H1 (cell line): ENCODE data around the gene ADAMTS6. TPM values are rescaled to one million over a fixed set of nuclear protein-coding genes. Genes with fewer than 3 reads are reported as not detected.

ENCODE experiments used
- polyA plus RNA-seq, 7 experiments: library from polyadenylated mRNA; depleted of rRNA in 3 of 7; stranded (reverse) in 5 of 7; unstranded in 2 of 7; fragments of >200 nt in 5 of 7; fragments of 200-250 nt in 2 of 7; gene quantifications; 1 replicate in 5 of 7; 2 replicates in 1 of 7; 4 replicates in 1 of 7; pipeline versions ENCODE4 v1.2.1 to v1.2.3, GENCODE V29; 2011 to 2013; ENCODE audit warnings: missing spikeins in 2 of 7, mixed read lengths in 2 of 7
- small RNA-seq: library from polyadenylated mRNA; stranded (forward); fragments of <200 nt; extraction: miRNeasy Mini kit (QIAGEN cat#:217004); gene quantifications from one replicate; pipeline ENCODE3, GENCODE V24; 2013; ENCODE audit not compliant: insufficient read depth
- total RNA-seq: library from RNA; stranded (reverse); fragmentation: NEBNext Ultra II Directional; extraction: Animal tissue kit (Norgen Biotek cat#: 25700); gene quantifications from 2 replicates; pipeline ENCODE4 v1.2.1, GENCODE V29; 2021

Gene ADAMTS6
- total and polyA plus RNA-seq, 2 of the 8 experiments (the other 6 are each of a cell fraction or from before 2014, with no cell fraction given), result 0.74 to 2.4 TPM

Small RNAs within 50 kb of the gene (small RNA-seq; reads per million reads assigned to genes)
- not detected for gene RF00019

Other genes starting within 250 kb of the ADAMTS6 start
- 41.4 and 50.9 TPM in 2 replicates for gene CENPK, start 81.2 kb upstream of the ADAMTS6 start, total RNA-seq
- 6.5 and 13.3 TPM in 2 replicates for gene CENPK, start 81.2 kb upstream of the ADAMTS6 start, polyA plus RNA-seq (2011; rRNA removed)
- gene PPWD1, start 81.4 kb upstream of the ADAMTS6 start, total RNA-seq, result 34.0 and 35.7 TPM in 2 replicates
- gene PPWD1, start 81.4 kb upstream of the ADAMTS6 start, polyA plus RNA-seq (2011; rRNA removed), result 4.0 and 5.0 TPM in 2 replicates
- gene TRIM23, start 142.4 kb upstream of the ADAMTS6 start, total RNA-seq, result 11.7 and 13.6 TPM in 2 replicates
- gene TRIM23, start 142.4 kb upstream of the ADAMTS6 start, polyA plus RNA-seq (2011; rRNA removed), result 2.5 and 4.0 TPM in 2 replicates
- gene SHLD3, start 143.1 kb upstream of the ADAMTS6 start, total RNA-seq, result 2.9 and 3.2 TPM in 2 replicates
- 0.88 and 1.9 TPM in 2 replicates for gene SHLD3, start 143.1 kb upstream of the ADAMTS6 start, polyA plus RNA-seq (2011; rRNA removed)
- gene TRAPPC13, start 143.1 kb upstream of the ADAMTS6 start, total RNA-seq, result 16.8 and 16.9 TPM in 2 replicates
- gene TRAPPC13, start 143.1 kb upstream of the ADAMTS6 start, polyA plus RNA-seq (2011; rRNA removed), result 2.4 and 6.3 TPM in 2 replicates
- 17.8 and 18.7 TPM in 2 replicates for gene SGTB, start 240.2 kb upstream of the ADAMTS6 start, total RNA-seq
- 2.1 and 2.2 TPM in 2 replicates for gene SGTB, start 240.2 kb upstream of the ADAMTS6 start, polyA plus RNA-seq (2011; rRNA removed)
- gene NLN, start 240.3 kb upstream of the ADAMTS6 start, total RNA-seq, result 186 and 192 TPM in 2 replicates
- gene NLN, start 240.3 kb upstream of the ADAMTS6 start, polyA plus RNA-seq (2011; rRNA removed), result 40.3 and 46.7 TPM in 2 replicates